RWPE2 (cell line): ENCODE measurements around the gene ASPG.

ENCODE experiments used
- ATAC-seq: fragments of 200-7000 bp; cut with Tn5 transposase; 3 replicates; pipeline ENCODE4 v1.9.1; 2021; ENCODE audit warnings: low read depth
- DNase-seq: peaks from one replicate; pipeline ENCODE4 v3.0.0-alpha.2; 2020; ENCODE audit warnings: low spot score
- H3K27ac ChIP-seq: fragments of 450-650 bp; 2 replicates; pipeline ENCODE4 v1.5.1; 2017; ENCODE audit warnings: mild to moderate bottlenecking; ENCODE audit not compliant: poor library complexity, severe bottlenecking
- H3K27me3 ChIP-seq: fragments of 250-450 bp; sonication (Bioruptor Pico); 2 replicates; pipeline ENCODE4 v1.5.1; 2021; ENCODE audit warnings: mild to moderate bottlenecking, moderate library complexity; ENCODE audit not compliant: insufficient read depth, poor library complexity, severe bottlenecking
- H3K36me3 ChIP-seq: fragments of 250-450 bp; sonication (Bioruptor Pico); 2 replicates; pipeline ENCODE4 v1.5.1; 2020; ENCODE audit warnings: low read depth, mild to moderate bottlenecking, moderate library complexity
- H3K4me1 ChIP-seq: fragments of 250-450 bp; sonication (Bioruptor Pico); 2 replicates; pipeline ENCODE4 v1.5.1; 2021; ENCODE audit warnings: mild to moderate bottlenecking, moderate library complexity; ENCODE audit not compliant: insufficient read depth, poor library complexity, severe bottlenecking
- H3K4me3 ChIP-seq: fragments of 250-450 bp; sonication (Bioruptor Pico); 2 replicates; pipeline ENCODE4 v1.5.1; 2021; ENCODE audit warnings: mild to moderate bottlenecking, moderate library complexity; ENCODE audit not compliant: severe bottlenecking
- H3K9me3 ChIP-seq: fragments of 250-450 bp; sonication (Bioruptor Pico); 2 replicates; pipeline ENCODE4 v1.5.1; 2021; ENCODE audit warnings: mild to moderate bottlenecking, moderate library complexity; ENCODE audit not compliant: severe bottlenecking
- TF ChIP-seq, protein P1 (sequence below): fragments of 450-650 bp; IDR thresholded peaks from one replicate; pipeline ENCODE4 v1.5.1; 2017; ENCODE audit warnings: mild to moderate bottlenecking, moderate library complexity; ENCODE audit not compliant: poor library complexity, severe bottlenecking

ASPG gene

DNA sequence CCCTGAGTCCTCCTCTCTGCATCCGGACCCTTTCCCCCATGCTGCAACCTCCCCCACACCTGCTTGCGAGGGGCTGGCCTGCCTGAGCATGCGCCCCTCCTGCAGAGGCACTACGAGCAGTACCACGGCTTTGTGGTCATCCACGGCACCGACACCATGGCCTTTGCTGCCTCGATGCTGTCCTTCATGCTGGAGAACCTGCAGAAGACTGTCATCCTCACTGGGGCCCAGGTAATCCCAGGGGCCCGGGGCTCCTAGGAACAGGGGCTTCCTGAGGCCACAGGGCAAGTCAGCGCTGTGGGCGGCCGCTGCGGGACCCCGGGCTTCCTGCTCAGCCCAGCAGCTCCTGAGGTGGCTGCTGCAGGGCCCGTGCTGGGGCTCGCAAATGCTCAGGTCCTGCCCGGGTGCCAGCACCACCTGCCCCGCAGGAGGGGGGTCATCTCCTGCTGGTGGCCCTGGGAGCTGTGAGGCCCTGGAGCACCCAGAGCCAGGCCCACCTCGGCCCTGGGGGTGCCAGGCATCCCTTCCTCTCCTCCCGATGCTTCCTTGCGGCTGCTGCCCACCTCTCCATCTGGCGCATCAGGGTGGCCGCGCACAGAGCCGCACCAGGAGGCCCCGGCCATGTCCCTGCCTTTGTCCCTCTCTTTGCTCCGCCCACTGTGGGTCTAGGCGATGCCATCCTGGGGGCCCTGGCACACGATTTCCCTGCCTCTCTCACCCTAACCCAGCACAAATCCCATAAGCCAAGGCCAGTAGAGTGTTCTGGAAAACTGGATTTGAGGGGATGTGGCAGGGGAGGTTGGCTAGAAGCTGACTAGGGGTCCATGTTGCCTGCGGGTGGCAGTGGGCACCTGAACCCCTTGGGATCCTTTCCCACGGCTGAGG lies 10.2 kb downstream of the ASPG start:
- H3K27me3 ChIP-seq, result no peaks in the 10 kb centered on the region
- DNase-seq, result no peak
- TF ChIP-seq, protein P1, sequence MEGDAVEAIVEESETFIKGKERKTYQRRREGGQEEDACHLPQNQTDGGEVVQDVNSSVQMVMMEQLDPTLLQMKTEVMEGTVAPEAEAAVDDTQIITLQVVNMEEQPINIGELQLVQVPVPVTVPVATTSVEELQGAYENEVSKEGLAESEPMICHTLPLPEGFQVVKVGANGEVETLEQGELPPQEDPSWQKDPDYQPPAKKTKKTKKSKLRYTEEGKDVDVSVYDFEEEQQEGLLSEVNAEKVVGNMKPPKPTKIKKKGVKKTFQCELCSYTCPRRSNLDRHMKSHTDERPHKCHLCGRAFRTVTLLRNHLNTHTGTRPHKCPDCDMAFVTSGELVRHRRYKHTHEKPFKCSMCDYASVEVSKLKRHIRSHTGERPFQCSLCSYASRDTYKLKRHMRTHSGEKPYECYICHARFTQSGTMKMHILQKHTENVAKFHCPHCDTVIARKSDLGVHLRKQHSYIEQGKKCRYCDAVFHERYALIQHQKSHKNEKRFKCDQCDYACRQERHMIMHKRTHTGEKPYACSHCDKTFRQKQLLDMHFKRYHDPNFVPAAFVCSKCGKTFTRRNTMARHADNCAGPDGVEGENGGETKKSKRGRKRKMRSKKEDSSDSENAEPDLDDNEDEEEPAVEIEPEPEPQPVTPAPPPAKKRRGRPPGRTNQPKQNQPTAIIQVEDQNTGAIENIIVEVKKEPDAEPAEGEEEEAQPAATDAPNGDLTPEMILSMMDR, result no peak
- H3K4me3 ChIP-seq, result no peak overlapping the region
- H3K36me3 ChIP-seq, result no peaks in the 10 kb centered on the region
- peaks cover 4% of the 10 kb centered on the region for H3K4me1 ChIP-seq
- no peak overlapping the region for H3K27ac ChIP-seq
- H3K9me3 ChIP-seq, result no peaks in the 10 kb centered on the region
- no peak for ATAC-seq

DNA sequence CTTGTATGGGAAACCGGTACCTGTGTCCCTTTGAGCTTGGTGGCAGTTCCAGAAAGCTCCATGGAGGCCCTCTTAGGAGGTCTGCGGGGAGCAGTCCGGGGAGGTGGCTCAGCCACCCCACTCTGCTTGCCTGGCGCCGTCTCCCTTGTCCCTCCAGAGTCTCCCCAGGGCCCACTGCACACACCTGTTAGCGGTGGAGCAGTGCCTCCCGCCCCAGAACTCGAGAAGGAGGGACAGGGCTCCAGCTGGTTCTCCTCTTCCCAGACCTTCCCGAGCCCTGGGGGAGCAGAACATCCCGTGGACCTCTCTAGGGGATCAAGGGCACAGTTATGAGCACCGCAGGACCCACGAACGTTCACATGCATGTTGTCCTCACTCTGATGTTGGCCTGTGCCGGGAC lies 10.8 kb downstream of the ASPG start:
- no peaks in the 10 kb centered on the region for H3K9me3 ChIP-seq
- no peak overlapping the region for H3K27ac ChIP-seq
- DNase-seq (no peak), ATAC-seq (no peak)
- H3K4me3 ChIP-seq, result no peak overlapping the region
- no peaks in the 10 kb centered on the region for H3K27me3 ChIP-seq
- no peaks in the 10 kb centered on the region for H3K36me3 ChIP-seq
- H3K4me1 ChIP-seq, result peaks cover 11% of the 10 kb centered on the region
- TF ChIP-seq, protein P1, result no peak

DNA sequence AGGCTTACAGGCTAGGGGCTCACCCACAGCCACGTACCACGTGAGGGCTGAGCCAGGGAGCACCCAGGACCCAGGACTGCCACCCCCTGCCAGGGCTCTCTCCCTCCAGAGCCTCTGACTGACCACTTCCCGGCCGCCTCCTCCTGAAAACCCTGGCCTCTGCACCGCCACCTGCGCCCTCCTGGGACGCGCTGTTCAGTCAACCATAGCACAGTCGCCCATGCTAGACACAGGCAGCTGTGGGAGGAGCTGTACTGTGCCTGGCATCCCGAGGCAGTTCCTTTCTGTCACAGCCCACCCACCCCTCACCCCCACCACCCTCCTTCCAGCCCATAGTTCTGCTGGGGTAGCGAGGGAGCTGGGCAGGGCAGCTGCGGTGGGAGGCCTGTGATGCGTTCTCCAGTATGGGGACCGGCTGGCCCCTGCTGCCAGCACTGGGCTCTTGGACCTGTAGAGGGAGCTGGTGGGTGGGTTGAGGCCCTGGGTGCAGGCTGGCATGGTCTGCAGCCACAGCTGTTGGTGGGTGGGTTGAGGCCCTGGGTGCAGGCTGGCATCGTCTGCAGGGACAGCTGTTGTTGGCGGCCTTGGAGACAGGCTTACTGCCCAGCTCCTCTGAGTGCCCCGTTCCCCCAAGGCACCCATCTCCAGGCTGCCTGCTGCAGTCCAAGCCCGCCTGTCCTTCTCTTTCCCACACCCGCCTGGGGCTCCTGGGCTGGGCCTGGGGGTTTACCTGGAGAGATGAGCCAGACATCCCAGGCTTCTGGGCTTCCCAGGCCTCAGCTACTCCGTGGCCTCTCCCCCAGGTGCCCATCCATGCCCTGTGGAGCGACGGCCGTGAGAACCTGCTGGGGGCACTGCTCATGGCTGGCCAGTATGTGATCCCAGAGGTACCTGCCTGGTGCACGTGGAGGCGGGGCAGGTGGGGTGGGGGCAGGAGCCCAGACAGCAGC lies 11.5 kb downstream of the ASPG start:
- ATAC-seq (no peak), DNase-seq (no peak)
- Histone ChIP-seq H3K4me3 (no peak overlapping the region), H3K4me1 (peaks cover 12% of the 10 kb centered on the region), H3K36me3 (no peaks in the 10 kb centered on the region), H3K9me3 (no peaks in the 10 kb centered on the region), H3K27me3 (no peaks in the 10 kb centered on the region), H3K27ac (no peak overlapping the region)
- TF ChIP-seq, protein P1, result no peak

DNA sequence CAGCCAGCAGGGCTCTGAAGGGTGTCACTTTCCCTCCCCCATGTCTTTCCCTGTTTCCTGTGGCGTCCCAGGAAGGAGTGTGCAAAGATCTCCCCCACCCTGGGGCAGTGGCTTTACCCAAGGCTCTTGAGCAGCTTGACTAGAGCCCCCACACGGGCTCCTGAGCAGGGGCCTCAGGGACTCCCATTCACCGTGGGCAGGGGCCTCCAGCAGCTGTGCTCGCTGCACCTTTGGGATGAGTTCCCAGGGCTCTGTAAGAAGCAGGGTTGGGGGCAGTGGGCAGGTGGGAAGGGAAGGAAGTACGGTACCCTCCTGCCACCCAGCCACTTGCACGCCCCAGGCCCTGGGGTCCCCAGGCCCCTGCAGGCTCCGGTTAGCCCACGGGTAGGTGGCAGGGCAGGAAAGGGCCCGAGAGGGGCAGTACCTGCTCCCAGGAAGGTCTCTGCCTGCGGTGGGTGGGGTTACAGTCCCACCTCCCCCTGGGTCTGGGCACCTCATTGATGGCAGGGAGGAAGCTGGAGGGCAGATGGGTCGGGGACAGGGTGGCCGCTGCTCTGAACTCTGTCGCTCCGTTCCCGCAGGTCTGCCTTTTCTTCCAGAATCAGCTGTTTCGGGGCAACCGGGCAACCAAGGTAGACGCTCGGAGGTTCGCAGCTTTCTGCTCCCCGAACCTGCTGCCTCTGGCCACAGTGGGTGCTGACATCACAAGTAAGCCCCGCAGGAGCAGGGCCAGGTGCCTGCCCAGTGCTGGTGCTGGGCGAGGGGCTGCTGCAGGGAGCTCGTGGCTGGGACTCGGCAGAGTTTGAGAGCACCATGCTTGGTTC lies 13.0 kb downstream of the ASPG start:
- TF ChIP-seq, protein P1, result no peak
- DNase-seq, result no peak
- peaks cover 12% of the 10 kb centered on the region for H3K4me1 ChIP-seq

More for the DNA sequence above, 13.0 kb downstream of the ASPG start:
- H3K4me3 ChIP-seq, result no peak overlapping the region
- no peak for ATAC-seq
- no peaks in the 10 kb centered on the region for H3K36me3 ChIP-seq
- no peak overlapping the region for H3K27ac ChIP-seq
- H3K27me3 ChIP-seq, result no peaks in the 10 kb centered on the region
- no peaks in the 10 kb centered on the region for H3K9me3 ChIP-seq
